ENCODE measurements around the gene SLC6A18.

Gene SLC6A18

GRCh38 chr5:1222621-1223277 is 2.4 kb upstream of the SLC6A18 start:
- no peak overlapping the region for H3K4me3 ChIP-seq (replicated peaks; ENCODE audit: low read depth, low read length)
- no peak for DNase-seq (ENCODE audit: extremely low read depth, low read depth)
- no peak for TF ChIP-seq CTCF (IDR thresholded peaks at IDR 0.05; ENCODE audit: low read depth, low read length, missing control alignments)

DNA sequence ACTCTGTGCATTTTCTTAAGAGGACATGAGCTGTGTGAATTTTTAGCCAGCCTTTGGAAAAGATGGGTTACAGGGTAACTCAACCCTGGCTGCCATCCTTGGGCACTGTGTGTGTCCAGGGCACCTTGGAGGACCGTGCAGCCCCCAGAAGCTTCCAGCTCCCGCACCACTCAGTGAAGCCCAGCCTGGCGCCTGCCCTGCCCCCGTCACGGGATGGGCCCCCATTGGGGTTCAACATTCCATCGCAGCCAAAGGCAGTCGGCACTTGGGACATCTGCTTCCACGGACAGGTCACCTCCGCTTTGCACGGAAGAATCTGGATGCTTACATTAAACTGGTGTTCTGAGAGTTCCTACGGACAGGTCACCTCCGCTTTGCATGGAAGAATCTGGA is 1.9 kb upstream of the SLC6A18 start:
- DNase-seq (ENCODE audit: extremely low read depth, low read depth): no peak
- no peak overlapping the region for H3K4me3 ChIP-seq (replicated peaks; ENCODE audit: low read depth, low read length)
- no peak for TF ChIP-seq CTCF (IDR thresholded peaks at IDR 0.05; ENCODE audit: low read depth, low read length, missing control alignments)

DNA sequence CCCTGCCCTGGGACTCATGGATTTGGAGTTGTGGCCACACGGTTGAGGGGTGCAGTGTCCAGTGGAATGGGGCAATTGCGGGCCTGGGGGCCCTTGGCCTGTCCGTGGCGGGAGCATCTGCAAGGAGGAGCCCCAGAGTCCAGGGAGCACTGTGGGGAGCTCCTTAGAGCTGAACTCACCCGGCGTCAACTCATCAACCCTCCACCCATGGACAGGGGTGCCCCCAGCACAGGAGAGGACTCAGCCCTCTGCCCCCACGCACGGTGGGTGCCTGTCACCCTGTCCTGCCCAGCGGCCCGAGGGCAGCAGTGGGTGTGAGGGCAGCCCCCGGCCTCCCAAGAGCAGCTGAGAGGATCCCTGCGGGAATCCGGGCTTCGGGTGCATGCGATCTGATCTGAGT is 550 bp upstream of the SLC6A18 start:
- no peak for TF ChIP-seq CTCF (IDR thresholded peaks at IDR 0.05; ENCODE audit: low read depth, low read length, missing control alignments)
- DNase-seq (ENCODE audit: extremely low read depth, low read depth): no peak
- H3K4me3 ChIP-seq (replicated peaks; ENCODE audit: low read depth, low read length): no peak overlapping the region

DNA sequence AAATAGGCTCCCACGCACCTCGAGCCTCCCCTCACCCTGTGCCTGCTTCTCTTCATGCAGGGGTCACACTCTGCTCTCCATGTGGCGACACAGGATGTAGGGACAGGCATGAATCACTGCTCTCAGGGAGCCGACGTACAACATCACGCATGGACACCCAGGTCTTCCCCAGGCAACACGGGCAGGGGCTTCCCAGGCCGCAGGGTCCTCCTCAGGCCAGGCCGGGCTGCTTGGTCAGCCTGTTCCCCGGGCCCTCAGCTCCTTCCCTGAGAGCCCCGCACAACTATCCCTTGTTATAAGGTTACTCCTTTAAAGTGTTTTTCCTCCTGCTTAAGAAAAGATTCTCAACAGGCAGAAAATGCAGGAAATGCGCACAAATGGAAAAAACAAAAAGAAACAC is 1.1 kb downstream of the SLC6A18 start:
- no peak for DNase-seq (ENCODE audit: extremely low read depth, low read depth)
- no peak for TF ChIP-seq CTCF (IDR thresholded peaks at IDR 0.05; ENCODE audit: low read depth, low read length, missing control alignments)
- H3K4me3 ChIP-seq (replicated peaks; ENCODE audit: low read depth, low read length): no peak overlapping the region

DNA sequence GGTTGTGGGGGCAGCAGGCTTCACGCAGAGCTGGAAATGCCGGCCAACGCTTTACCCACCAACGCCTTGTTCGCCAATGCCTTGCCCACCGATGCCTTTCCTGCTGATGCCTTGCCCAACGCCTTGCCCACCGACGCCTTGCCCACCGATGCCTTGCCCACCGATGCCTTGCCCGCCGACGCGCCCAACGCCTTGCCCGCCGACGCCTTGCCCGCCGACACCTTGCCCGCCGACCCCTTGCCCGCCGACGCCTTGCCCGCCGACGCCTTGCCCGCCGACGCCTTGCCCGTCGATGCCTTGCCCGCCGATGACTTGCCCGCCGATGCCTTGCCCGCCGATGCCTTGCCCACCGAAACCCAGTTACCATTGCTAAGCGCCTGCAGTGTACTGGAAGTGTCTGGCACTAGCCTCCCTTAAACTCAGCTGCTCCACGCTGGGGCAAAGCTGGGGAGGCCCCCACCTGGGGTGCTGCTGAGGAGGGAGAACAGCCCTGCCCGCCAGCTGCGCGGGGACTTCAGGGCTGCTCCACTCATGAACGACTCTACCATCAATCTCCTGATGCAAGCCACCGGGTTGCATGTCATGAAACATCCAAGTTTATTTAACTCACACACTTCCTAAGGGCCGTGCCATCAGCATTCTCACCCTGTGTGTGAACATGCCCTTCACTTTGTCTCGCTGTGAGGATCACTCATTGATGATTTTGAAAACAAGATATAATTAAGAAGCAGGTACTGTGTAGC is 1.8 kb downstream of the SLC6A18 start:
- no peak overlapping the region for H3K4me3 ChIP-seq (replicated peaks; ENCODE audit: low read depth, low read length)
- no peak for TF ChIP-seq CTCF (IDR thresholded peaks at IDR 0.05; ENCODE audit: low read depth, low read length, missing control alignments)
- DNase-seq (ENCODE audit: extremely low read depth, low read depth): no peak

DNA sequence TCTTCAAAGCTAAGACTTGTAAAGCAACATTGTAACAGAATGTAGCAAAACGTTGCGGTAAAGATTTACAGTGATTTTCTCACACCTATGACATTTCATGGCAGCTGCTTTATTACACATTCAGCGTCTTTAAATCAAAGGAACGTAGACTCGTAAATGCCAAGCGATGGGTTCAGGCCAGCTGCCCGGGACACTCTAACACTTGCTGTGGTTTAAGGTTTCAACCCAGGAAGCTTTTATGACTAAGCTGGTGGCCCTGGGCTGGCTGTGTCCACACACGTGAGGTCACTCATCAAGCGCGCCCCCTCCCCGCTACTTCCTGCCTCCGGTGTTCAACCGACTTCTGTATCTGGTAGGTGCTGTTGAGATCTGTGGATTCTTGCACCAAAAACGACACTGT is 2.5 kb downstream of the SLC6A18 start:
- TF ChIP-seq CTCF (IDR thresholded peaks at IDR 0.05; ENCODE audit: low read depth, low read length, missing control alignments): no peak
- DNase-seq (ENCODE audit: extremely low read depth, low read depth): no peak
- no peak overlapping the region for H3K4me3 ChIP-seq (replicated peaks; ENCODE audit: low read depth, low read length)

All from HFF-Myc (cell line).